Right forelimb (tissue), 1 donor: Measurements from ENCODE around the gene FDPS.
"Not testable (repeated sequence)": the region's sequence is repeated elsewhere in the genome, so short reads cannot be mapped to it uniquely, and the experiment has no call there.

ENCODE experiments used
- DNase-seq: peaks from one replicate; pipeline ENCODE4 v3.0.0-alpha.2; 2018

FDPS gene

GRCh38 chr1:155286544-155286943 lies 22.1 kb upstream of the FDPS start:
- DNase-seq = no peak

GRCh38 chr1:155287987-155288543 lies 20.6 kb upstream of the FDPS start:
- DNase-seq = no peak

GRCh38 chr1:155291006-155291405 lies 17.7 kb upstream of the FDPS start:
- not testable (repeated sequence) for DNase-seq

- no peak for DNase-seq
Observed at GRCh38 chr1:155293086-155293749, 15.4 kb upstream of the FDPS start.

GRCh38 chr1:155294520-155295182 lies 14.0 kb upstream of the FDPS start:
- no peak for DNase-seq

GRCh38 chr1:155295183-155295941 lies 13.3 kb upstream of the FDPS start:
- DNase-seq = no peak

- DNase-seq = no peak
Observed at GRCh38 chr1:155295942-155296267, 12.8 kb upstream of the FDPS start.

GRCh38 chr1:155296661-155297060 lies 12.0 kb upstream of the FDPS start:
- DNase-seq = no peak

- no peak for DNase-seq
Observed at GRCh38 chr1:155297384-155297783, 11.3 kb upstream of the FDPS start.

GRCh38 chr1:155300024-155300423 lies 8.6 kb upstream of the FDPS start:
- DNase-seq = no peak

GRCh38 chr1:155300553-155301329 lies 7.9 kb upstream of the FDPS start:
- DNase-seq = no peak

- no peak for DNase-seq
Observed at GRCh38 chr1:155301342-155301841, 7.3 kb upstream of the FDPS start, which contains the start of gene PKLR. Gene PKLR (minus strand): TSS chr1:155301438. CDS start chr1:155301395, 43 bp downstream.

- DNase-seq = no peak
Observed at GRCh38 chr1:155304558-155305063, 4.1 kb upstream of the FDPS start.

- DNase-seq = no peak
Observed at GRCh38 chr1:155305881-155306391, 2.7 kb upstream of the FDPS start.

- DNase-seq = no peak
Observed at GRCh38 chr1:155307247-155307740, 1.4 kb upstream of the FDPS start.

- DNase-seq = no peak
Observed at GRCh38 chr1:155309423-155310021, 856 bp downstream of the FDPS start.

GRCh38 chr1:155313261-155313660 lies 4.6 kb downstream of the FDPS start:
- DNase-seq = no peak

- no peak for DNase-seq
Observed at GRCh38 chr1:155316922-155317321, 8.3 kb downstream of the FDPS start.

- DNase-seq = no peak
Observed at GRCh38 chr1:155318082-155318481, 9.4 kb downstream of the FDPS start.

- no peak for DNase-seq
Observed at GRCh38 chr1:155319536-155319935, 10.9 kb downstream of the FDPS start.

- no peak for DNase-seq
Observed at GRCh38 chr1:155320252-155320651, 11.6 kb downstream of the FDPS start.
